Dermis microvascular lymphatic vessel endothelial cell (primary cell): ENCODE data around the gene IRF8. TPM values are rescaled to one million over a fixed set of nuclear protein-coding genes. Genes with fewer than 3 reads are reported as not detected.

Experiments
- DNase-seq, 2 donors: peaks; one replicate each; pipeline versions ENCODE4 v3.0.0 to v3.0.0-alpha.2; 2010; ENCODE audit warnings: low read depth in 2 of 2
- total RNA-seq: library from RNA; depleted of rRNA; stranded (reverse); fragments of >200 nt; gene quantifications from 2 replicates; pipeline ENCODE4 v1.2.1, GENCODE V29; 2014

IRF8 gene
- total RNA-seq, 1 donor from 2014 or later, result 5.1 TPM

DNA sequence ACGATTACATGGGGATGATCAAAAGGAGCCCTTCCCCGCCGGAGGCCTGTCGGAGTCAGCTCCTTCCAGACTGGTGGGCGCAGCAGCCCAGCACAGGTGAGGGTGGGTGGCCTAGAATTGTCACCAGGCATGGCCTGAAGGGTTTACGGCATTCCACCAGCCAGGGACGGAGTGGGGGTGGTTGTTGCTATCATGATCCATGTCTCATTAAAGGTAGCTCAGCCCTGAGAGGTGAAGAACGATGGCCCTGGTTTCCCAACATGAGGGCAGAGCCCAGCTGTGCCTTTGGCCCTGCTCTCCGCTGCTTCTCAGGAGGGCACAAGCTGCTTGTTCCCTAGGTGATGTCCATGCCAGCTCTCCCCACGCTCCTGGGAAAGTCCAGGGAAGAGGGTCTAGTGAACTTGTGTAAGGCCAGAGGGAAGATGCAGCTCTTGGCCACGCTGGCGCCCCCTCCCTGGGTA, 14.2 kb downstream of the IRF8 start:
- no peak for DNase-seq

DNA sequence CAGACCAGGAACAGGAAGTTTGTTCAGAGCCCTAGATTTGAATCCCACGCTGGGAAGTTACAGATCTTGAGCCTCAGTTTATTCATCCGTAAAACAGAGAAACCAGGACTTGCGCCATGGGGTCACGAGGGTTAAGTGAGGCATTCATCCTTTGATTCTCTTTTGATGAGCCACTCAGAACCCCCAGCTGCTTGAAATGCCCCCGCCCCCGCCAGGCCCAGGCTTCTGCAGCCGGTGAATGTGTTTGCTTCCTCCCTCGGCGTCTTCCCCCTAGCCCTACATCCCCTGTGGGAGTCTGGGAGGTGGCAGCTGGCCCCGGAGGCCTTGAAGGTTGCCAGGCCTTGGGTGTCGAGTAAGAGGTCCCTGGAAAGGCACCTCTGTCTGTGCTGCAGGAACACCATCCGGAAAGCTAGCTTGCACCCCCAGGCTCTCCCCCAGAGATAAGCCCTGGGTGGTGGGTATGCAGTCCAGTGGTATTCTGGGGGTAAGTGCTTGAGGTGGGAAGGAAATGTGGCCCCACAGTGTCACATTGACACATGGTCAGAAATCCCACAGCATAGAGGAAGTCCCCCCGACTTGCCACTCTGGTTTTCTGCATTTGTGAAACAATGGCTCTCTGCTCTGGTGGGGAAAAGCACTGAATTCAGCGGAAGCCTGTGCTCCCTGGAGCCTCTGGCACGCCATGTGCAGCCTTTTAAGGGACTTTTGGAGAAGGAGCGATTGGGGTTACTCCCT, 14.9 kb downstream of the IRF8 start:
- no peak for DNase-seq

DNA sequence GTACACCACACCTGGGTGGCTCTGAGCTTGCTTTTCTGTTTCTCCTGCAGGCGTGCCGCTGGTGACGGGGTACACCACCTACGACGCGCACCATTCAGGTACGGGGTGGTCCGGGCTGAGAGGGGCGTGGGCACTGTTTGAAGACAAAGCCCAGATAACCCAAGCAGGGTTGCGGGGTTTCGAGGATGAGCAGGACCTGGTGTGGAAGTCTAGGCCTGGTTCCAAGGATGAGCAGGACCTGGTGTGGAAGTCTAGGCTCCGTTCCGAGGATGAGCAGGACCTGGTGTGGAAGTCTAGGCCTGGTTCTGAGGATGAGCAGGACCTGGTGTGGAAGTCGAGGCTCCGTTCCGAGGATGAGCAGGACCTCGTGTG, 15.4 kb downstream of the IRF8 start:
- no peak for DNase-seq

DNA sequence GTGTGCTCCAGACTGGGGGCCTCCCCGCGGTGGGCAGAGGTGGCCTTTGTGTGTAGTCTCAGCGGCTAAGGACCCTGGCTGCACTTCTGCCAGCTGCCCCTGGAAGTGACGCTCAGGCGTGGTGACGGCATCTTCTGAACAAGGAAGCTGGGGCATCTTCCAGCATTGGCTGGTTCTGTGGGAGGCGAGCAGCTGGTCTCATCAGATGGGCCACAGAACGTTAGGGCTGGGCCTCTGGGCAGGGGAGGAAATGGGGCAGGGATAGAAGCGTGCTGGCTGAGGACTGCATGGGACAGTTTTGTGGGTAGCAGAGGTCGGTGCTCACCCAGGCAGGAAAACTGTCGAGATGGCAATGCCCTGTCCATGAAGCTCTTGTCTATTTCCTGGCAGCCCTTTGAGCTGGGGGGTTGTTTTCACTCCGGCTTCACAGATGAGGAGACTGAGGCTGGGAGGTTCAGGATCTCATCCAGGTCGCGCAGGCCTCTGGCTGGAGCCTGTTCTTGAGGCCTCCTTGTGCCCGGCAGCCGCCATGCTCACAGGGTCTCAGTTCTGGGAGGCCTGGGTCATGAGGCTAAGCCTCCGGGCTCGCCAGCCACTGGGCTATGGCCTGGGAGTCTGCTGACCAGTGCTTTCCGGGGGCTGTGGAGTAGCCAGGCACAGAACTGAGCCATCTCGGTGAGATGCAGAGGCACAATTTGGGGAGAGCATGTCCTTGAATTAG, 16.3 kb downstream of the IRF8 start:
- DNase-seq, result no peak

DNA sequence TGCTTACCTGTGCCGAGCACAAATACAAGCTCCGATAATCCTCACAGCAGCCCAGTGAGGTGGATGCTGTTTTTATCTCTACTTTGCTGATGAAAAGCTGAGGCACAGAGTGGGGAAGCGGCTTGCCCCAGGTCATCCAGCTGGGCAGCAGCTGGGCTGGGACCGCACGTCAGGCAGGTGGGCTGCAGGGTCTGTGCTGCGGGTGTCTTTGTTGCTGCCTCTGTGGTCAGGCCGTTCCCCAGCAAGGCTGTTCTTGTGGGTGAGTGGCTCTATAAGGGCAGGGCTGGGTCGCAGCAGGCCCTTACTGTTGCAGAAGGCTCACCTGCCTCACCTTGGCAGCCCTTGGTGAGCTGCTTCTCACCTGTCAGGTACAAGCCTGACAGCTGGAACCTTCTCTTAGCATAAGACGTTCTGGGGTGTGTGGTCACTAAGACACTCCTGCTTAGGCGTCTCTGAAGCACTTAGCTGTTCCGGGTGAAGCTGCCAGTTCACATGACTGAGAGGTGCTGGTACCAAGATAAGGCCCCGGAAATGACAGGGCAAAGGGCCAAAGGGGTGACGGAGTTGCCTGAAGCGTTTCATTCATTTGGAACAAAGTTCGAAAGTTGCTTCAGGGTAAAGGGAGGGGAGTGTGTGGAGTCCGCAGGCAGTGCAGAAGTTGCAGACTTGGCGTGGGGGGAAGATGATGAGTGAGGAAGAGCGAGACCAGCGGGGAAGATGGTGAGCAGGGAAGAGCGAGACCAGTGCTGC, 17.4 kb downstream of the IRF8 start:
- DNase-seq, result no peak

DNA sequence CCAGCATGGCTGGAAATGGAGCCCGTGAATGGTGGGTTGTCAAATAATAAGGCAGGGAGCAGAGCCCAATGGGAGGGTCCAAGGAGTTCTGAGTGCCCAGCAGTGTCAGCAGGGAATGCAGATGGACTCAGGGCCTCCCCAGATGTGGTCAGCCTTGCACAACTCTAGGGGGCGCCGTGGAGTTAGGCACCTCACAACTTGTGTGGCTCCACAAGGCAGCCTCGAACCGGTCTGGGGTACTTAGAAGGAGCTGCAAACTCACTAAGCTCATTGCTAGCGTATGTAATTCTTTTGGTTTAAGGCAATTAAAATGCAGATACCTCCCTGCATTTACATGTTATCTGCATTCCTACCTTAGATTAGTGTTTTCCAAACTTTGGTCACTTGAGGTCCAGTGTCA, 18.1 kb downstream of the IRF8 start:
- DNase-seq, result no peak

DNA sequence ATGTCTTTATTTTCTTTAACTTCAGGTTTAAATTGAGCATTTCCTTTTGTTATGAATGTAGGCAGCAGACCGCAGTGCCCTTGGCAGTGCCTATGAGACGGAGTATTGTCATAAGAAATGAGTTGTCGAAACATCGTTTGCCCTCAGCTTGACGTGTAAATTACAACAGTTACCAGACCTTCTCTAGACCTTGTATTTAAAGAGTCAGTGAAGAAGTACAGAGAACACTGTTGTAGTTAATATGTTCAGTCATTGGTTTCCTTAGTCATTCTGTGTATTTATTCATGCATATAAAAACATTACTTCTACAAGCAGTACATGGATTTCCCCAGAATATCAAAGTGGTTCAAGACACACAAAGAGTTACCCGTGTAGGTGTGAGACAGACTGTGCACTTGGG, 19.0 kb downstream of the IRF8 start:
- no peak for DNase-seq

DNA sequence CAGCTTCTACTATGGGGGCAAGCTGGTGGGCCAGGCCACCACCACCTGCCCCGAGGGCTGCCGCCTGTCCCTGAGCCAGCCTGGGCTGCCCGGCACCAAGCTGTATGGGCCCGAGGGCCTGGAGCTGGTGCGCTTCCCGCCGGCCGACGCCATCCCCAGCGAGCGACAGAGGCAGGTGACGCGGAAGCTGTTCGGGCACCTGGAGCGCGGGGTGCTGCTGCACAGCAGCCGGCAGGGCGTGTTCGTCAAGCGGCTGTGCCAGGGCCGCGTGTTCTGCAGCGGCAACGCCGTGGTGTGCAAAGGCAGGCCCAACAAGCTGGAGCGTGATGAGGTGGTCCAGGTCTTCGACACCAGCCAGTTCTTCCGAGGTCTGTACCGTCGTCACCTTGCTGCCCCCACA, 19.5 kb downstream of the IRF8 start:
- DNase-seq, result no peak

DNA sequence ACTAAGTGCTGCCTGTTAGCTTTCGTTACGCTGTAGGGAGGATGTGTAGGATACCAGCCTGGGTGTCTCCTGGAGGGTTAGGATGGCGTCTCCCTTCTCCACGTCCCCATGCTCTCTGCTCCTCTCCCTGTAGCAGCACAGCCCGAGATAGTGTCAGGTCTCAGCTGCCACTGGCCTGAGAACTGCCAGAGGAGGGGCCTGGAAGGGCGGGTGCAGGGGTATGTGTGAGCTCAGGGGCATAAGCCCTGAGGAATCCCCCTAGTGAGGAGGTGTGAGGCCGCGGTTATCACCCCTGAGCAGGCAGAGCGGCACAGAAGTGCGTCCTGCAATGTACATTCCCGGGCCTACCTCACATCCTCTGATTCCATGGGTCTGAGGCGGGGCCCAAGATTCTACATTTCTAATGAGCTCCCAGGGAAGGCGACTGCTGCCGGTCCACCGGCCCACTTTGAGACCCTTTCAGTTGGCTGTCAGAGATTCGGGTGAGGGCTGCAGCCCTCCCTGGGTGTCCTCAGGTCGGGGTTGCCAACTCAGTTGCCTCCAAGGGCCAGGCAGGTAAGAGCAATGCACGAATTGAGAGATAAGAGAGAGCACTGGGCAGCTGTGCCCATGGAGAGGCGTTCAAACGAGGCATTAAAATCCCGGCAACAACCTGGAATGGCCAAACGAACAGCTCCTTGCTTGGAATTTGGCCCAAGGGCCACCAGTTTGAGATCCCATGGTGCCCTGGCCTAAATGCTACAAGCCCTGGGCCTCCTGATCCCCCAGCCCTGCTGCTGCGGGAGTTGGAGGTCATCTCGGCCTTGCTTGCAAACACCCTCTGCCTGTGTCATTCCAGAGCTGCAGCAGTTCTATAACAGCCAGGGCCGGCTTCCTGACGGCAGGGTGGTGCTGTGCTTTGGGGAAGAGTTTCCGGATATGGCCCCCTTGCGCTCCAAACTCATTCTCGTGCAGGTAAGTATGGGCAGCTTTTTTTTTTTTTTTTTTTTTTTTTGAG, 20.6 kb downstream of the IRF8 start:
- DNase-seq, result no peak

DNA sequence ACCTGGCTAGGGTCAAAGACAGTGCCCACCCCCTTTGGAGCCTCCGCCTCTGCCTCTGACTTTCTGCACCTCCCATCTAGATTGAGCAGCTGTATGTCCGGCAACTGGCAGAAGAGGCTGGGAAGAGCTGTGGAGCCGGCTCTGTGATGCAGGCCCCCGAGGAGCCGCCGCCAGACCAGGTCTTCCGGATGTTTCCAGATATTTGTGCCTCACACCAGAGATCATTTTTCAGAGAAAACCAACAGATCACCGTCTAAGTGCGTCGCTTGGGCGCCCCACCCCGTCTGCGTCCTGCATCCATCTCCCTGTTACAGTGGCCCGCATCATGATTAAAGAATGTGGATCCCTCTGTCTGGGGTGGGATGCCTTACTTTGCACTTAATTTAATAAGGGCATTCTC, 22.1 kb downstream of the IRF8 start:
- no peak for DNase-seq

DNA sequence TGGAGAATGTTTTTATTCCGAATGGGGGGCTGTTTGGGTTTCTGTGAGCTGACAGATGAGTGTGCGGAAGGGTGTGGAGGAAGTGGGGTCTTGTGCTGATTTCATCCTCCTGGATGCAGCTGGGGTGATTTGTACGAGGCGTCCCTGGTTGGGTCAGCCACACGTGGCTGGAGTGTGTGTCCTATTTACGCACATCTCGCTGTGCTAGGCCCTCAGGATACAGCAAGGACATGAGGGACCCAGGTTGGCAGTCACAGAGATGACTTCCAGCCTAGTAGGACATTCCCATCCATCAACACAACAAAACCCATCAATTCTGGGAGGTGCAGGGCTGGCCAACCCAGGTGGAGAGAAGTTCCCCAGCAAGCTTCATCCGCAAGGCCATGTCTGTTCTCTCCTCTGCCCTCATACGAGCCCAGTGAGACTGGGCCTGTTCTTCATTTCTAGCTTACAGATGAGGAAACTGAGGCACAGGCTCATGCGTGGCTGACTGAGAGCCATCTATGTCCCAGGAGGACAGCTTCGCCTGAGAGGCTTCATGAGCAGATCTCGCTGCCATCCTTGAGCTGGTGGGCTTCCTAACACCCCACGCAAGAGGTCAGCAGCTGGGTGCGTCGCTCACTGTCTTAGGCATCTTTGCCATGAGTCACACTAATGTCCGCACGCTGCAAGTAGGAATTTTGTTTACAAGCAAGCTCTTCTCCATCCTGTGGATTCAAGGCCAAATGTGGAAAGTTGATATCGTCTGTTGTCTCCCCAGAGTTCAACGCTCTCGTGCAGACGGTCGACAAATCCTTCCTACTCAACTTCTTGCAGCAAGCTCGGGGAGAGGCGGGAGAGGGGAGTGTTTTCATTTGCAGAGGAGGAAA, 24.4 kb downstream of the IRF8 start:
- peak in 1 of 2 donors; percentile 49 for DNase-seq

DNA sequence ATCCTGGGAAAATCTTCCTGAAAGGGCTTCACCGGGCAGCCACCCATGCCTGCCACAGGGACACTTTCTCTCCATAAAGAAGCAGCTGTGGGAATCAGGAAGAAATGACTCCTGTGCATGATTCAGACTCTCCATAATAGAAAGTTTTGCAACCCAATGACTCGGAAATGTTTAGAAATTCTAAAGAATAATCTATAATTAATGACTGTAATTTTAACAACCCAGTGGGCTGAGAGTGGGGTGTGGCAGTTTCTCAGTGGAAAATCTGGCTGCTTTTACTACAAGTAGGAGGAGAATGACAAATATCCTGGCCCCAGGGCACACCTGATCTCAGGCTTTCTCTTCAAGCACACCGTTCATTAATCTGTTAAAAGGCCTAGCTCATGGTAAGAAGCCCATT, 25.7 kb downstream of the IRF8 start:
- peak; percentile 7 to 15 for DNase-seq

DNA sequence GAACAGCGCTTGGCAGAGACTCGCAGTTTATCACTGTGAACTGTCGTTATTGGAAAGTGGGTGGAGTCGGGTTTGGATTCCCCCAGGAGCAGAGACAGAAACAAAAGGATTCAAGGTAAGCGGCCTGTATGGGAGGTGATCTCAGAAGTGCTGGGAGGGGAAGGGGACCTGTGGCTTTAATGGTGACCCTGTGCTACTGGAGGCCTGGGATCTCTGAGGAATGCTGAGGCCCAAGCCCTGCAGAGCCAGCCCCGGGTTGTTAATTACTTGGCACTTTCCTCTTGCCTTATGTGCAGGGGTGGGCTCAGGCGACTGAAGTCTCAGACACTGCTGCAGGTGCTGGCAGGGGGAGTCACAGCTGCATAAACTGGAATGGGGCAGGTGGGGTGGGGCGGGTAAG, 27.4 kb downstream of the IRF8 start:
- no peak for DNase-seq

DNA sequence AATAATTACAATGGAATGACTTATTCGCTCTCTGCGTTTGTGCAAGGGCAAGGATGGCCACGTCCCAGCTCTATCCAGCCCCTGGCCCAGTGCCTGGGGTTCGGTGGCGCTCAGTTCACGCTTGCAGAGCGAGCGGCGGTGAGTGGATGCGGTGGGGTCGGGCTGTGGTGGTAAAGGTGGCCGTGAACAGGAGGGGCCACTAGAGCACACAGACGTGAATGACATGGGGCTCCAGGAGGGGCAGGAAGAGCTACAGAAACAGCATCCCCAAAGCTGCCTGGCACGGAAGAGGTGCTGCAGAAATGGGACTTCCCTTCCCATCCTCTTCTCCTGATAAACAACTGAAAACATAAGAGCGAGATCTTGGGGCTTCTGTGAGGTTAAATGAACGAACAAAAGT, 28.4 kb downstream of the IRF8 start:
- no peak for DNase-seq

DNA sequence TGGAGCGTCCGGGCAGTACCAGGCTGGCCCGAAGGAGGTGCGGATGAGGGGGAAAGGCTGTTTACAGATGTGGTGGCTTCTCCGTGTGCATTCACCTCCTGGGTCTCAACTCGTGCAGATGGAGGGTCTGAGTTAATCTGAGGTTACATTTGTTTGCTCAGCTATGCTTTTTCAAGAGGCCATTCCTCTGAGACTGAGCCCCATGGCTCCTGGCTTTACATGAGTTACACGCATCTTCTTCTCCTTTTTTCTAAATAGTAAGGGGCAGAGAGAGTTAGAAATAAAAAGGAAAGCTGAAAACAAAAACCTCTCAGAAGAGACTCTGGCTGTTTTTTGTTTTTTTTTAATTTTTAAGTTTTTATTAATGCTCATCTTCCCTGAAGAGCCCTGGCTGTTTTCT, 29.0 kb downstream of the IRF8 start:
- no peak for DNase-seq

DNA sequence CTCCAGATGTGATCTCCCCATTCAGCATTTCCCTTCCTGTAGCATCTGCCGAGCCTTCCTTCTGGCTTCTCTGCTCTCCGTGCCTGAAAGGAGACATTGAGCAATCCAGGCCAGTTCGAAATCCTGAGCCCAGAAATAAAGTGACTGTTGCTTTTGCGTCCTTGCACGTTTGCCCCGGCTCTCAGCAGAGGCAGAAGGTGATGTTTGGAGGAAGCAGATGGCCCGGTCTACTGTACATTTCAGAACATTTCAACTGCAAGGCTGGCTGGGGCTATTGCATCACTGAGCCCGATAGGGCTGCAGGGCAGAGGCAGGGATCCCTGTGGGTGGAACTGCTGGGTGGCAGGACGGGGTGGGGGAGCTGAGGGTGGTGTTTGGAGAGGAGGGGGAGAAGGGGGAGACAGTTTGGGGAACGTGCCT, 29.4 kb downstream of the IRF8 start:
- DNase-seq, result no peak

DNA sequence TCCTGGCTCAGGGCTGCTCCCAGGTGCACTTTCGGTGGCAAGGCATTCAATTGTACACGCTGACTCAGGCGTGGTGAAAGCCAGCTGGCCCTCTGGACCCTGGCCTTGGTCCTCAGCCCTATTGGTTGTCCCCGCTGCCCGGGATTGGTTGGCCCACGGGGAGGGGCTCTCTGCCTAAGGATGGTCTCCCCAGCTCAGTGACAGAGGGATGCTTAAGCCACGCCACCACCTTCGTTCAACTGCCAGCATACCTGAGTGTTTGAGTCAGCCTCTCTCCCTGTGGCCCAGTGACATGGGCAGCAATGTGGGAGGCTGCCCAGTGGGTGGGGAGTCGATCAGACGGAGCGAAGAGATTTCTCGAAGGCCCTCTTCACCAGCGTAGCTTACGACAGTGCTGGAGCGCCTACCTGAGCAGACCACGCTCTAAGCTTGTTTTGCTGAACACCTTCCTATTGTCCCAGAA, 30.3 kb downstream of the IRF8 start:
- DNase-seq, result no peak

DNA sequence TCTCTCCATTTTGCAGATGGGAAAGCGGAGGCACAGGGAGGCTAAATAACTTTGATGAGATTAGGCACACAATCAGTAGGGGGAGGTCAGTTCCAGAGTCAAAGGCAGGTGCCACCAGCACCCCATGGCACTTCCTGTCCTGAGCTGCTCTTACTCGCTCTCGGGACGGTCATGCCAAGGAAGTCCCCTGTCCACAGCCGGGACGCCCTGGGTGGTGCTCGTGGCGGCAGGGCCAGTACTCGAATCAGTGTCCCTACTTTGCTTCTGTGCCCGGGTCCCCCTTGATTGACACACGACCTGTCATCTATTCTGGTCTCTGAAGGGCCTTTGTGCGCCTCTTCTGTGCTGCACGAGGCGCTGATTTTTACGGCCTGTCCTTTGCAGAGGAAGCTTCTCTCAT, 31.3 kb downstream of the IRF8 start:
- no peak for DNase-seq

DNA sequence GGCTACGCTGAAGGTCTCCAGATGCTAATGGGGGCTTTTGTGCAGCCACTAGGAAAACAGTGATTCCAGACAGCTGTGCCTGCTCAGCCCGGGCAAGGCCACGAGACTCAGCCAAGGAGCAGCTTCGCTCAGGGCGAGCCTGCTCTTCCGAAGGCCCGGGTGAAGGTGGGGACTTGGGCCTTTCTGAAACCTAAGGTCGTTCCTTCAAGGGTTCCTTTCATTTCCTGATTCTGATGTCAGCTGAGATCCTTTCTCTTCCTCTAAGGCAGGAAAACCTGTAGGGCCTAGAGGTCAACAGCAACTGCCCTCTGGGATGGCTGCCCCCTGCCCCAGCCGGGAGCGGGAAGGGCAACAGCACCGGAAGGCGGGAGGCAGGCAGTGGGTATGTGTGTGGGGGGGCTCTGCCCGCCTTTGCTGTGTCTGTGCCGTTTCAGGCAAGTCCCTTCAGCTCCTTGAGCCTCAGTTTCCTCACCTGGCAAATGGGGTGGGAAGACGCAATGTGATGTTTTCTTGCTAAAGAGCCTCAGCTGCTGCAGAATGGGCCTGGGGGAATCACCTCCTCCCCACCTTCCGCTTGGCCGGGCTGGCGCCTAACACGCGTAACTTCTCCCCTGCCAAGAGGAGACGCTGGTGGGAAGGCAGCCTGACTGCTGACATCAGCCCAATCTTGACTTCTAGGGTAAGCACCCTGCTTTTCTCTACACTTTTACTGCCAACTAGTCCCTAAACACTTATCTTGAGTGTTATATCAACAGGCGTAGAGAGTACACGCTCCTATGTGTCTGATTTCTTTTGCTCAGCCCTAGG, 32.8 kb downstream of the IRF8 start:
- DNase-seq, result no peak
